IMR-90 (cell line): ENCODE data around the gene SOX6.

ENCODE experiments used
- CHD1 ChIP-seq: IDR thresholded peaks from 2 replicates; pipeline ENCODE4 v1.6.1; 2012; ENCODE audit warnings: low read depth, low read length, improper control_type of control experiment
- CTCF ChIP-seq: conservative IDR thresholded peaks from 2 replicates; pipeline ENCODE4 v1.5.1; 2012; ENCODE audit warnings: mild to moderate bottlenecking, low read depth, low read length, improper control_type of control experiment
- MAFK ChIP-seq: IDR thresholded peaks from 2 replicates; pipeline ENCODE4 v1.6.1; 2012; ENCODE audit warnings: low read depth, low read length, improper control_type of control experiment
- MAZ ChIP-seq: IDR thresholded peaks from 2 replicates; pipeline ENCODE4 v1.6.1; 2012; ENCODE audit warnings: low read depth, mild to moderate bottlenecking, low read length, improper control_type of control experiment, moderate library complexity, borderline replicate concordance
- MXI1 ChIP-seq: IDR thresholded peaks from 2 replicates; pipeline ENCODE4 v1.6.1; 2012; ENCODE audit warnings: low read depth, mild to moderate bottlenecking, low read length, moderate library complexity, borderline replicate concordance
- NFE2L2 ChIP-seq: fragments of 150-350 bp; IDR thresholded peaks from 2 replicates; pipeline ENCODE4 v1.6.1; 2016; ENCODE audit warnings: low read depth, mild to moderate bottlenecking, low read length
- POLR2A ChIP-seq: IDR thresholded peaks from 2 replicates; pipeline ENCODE4 v1.6.1; 2012; ENCODE audit warnings: mild to moderate bottlenecking, low read depth, low read length
- RAD21 ChIP-seq: IDR thresholded peaks from 2 replicates; pipeline ENCODE4 v1.6.1; 2012; ENCODE audit warnings: low read length, improper control_type of control experiment
- RFX5 ChIP-seq: IDR thresholded peaks from 2 replicates; pipeline ENCODE4 v1.8.0; 2012; ENCODE audit warnings: low read depth, mild to moderate bottlenecking, low read length, moderate library complexity
- SMC3 ChIP-seq: fragments of 150-350 bp; IDR thresholded peaks from 2 replicates; pipeline ENCODE4 v1.6.1; 2016; ENCODE audit warnings: low read depth, mild to moderate bottlenecking, antibody characterized with exemption, low read length, moderate library complexity
- TF ChIP-seq, protein P1 (sequence below): fragments of 150-350 bp; IDR thresholded peaks from 2 replicates; pipeline ENCODE4 v1.6.1; 2017; ENCODE audit warnings: mild to moderate bottlenecking, antibody characterized with exemption, low read length, low read depth

DNA sequence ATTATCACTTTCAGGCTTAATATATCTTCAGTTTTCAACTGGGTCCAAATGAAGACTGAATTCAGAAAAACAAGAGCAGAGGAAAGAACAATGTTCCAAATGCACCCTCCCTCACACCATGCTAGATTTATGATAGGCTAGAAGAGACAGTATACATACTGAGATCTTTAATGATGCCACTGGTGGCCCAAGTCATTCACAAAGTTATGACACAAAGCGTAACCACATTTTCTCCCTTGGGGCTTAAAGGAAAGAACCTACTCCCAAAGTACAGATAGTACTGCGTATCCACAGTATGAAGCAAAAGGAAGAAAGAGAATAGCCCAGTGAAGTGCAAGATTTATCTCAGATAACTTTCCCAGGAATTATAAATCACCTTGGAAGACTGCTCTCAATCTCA, 10.9 kb upstream of the SOX6 start:
- no peak for TF ChIP-seq CHD1
- no peak for TF ChIP-seq POLR2A
- TF ChIP-seq NFE2L2 = no peak
- no peak for TF ChIP-seq CTCF
- no peak for TF ChIP-seq RAD21
- TF ChIP-seq, protein P1, sequence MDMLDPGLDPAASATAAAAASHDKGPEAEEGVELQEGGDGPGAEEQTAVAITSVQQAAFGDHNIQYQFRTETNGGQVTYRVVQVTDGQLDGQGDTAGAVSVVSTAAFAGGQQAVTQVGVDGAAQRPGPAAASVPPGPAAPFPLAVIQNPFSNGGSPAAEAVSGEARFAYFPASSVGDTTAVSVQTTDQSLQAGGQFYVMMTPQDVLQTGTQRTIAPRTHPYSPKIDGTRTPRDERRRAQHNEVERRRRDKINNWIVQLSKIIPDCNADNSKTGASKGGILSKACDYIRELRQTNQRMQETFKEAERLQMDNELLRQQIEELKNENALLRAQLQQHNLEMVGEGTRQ = no peak
- TF ChIP-seq MAFK = no peak
- TF ChIP-seq MXI1 = no peak
- TF ChIP-seq RFX5 = no peak
- TF ChIP-seq SMC3 = no peak
- TF ChIP-seq MAZ = no peak
